Body of pancreas (tissue), 4 donors: Measurements from ENCODE around the gene ZNF730. TPM values are rescaled to one million over a fixed set of nuclear protein-coding genes. Genes with fewer than 3 reads are reported as not detected.

Experiments
- ATAC-seq: fragments of 150-250 bp; one replicate; pipeline ENCODE4 v1.9.1; 2016
- DNase-seq, 4 donors: peaks; one replicate each; pipeline ENCODE4 v3.0.0-alpha.2; 2019
- H3K27ac ChIP-seq, 4 donors: fragments of 200-600 bp; sonication (generic); 1 replicate in 3 of 4; 2 replicates in 1 of 4; pipeline versions ENCODE4 v1.5.1 to v1.6.1; 2016 to 2019; ENCODE audit warnings: mild to moderate bottlenecking in 1 of 4, mixed read lengths in 1 of 4, moderate library complexity in 1 of 4
- H3K27me3 ChIP-seq, 2 donors: fragments of 200-600 bp; sonication (generic); one replicate each; pipeline ENCODE4 v1.6.0; 2016; ENCODE audit warnings: mild to moderate bottlenecking in 1 of 2
- H3K36me3 ChIP-seq, 2 donors: fragments of 200-600 bp; sonication (generic); replicated peaks in 1 of 2; 2 replicates each; pipeline ENCODE4 v1.5.1; 2016; ENCODE audit warnings: low read depth in 2 of 2; ENCODE audit not compliant: insufficient read depth in 1 of 2
- H3K4me1 ChIP-seq: fragments of 200-600 bp; sonication (generic); one replicate; pipeline ENCODE4 v1.6.0; 2016
- H3K4me3 ChIP-seq, 2 donors: fragments of 200-600 bp; sonication (generic); 1 replicate in 1 of 2; 2 replicates in 1 of 2; pipeline ENCODE4 v1.5.1; 2016 to 2019
- H3K9me3 ChIP-seq, 3 donors: fragments of 200-600 bp; sonication (generic); 1 replicate in 2 of 3; 2 replicates in 1 of 3; pipeline ENCODE4 v1.5.1; 2016
- CTCF ChIP-seq, 7 experiments: fragments of 450-650 bp in 4 of 7; fragments of 200-600 bp in 3 of 7; sonication (generic) in 3 of 7; IDR thresholded peaks; one replicate each; pipeline ENCODE4 v1.5.1; 2016 to 2019; ENCODE audit warnings: antibody characterized with exemption in 7 of 7
- POLR2A ChIP-seq, 3 donors: fragments of 450-650 bp; IDR thresholded peaks; one replicate each; pipeline ENCODE4 v1.6.1; 2016; ENCODE audit warnings: antibody characterized with exemption in 3 of 3, mild to moderate bottlenecking in 2 of 3
- WGBS, 2 donors: methylation state at CpG; one replicate each; pipeline ENCODE4 v1.1.5; 2017; 5-methylcytosine and 5-hydroxymethylcytosine counted together
- intact Hi-C: fragments of 100-400 bp; cut with DNase I; formaldehyde crosslinking; loops from one replicate; pipeline ENCODE4 v1.15.1; 2023
- total RNA-seq, 2 donors: library from RNA; depleted of rRNA; stranded (reverse); fragments of >200 nt; gene quantifications; one replicate each; pipeline ENCODE4 v1.1.0, GENCODE V29; 2016

ZNF730 gene
- total RNA-seq, 2 donors from 2014 or later, result not detected

DNA sequence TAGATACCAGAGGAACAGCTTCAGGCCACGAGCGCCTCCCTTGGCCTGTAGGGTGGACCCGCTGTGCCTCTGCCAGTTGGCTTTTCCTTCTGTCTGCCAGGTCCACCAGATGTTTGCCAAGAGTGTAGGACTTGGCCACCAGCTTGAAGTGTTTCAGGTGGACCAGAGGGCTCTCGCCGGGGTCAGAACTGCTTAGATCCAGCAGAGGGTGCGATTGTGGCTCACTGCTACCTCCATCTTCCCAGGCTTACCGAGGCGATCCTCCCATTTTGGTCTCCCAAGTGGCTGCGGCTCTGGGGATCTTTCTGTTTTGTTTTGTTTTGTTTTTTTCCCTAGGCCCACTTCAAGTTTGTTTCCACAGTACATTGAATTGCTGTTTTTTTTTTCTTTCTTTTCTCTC is 23.0 kb upstream of the ZNF730 start:
- Histone ChIP-seq H3K36me3 (no peaks in the 10 kb centered on the region), H3K4me3 (no peak overlapping the region), H3K4me1 (no peaks in the 10 kb centered on the region), H3K9me3 (peaks cover 0 to 22% (median 0%) of the 10 kb centered on the region in 3 donors), H3K27ac (no peak overlapping the region), H3K27me3 (no peaks in the 10 kb centered on the region)
- TF ChIP-seq POLR2A (IDR thresholded peaks at IDR 0.05) (no peak), CTCF (IDR thresholded peaks at IDR 0.05) (no peak)
- ATAC-seq (no peak), DNase-seq (no peak)
- 89 to 97% methylated on average over 6 to 9 of the region's 9 CpGs for WGBS, 2 donors
- intact Hi-C loops, result no loop called here

GRCh38 chr19:23095418-23095817 is 21.4 kb upstream of the ZNF730 start:
- no peaks in the 10 kb centered on the region for H3K36me3 ChIP-seq
- intact Hi-C loops, result no loop called here
- no peak overlapping the region for H3K27ac ChIP-seq
- WGBS, 2 donors, result 57 to 69% methylated on average over 1 of the region's 1 CpG
- H3K4me3 ChIP-seq, result no peak overlapping the region
- H3K4me1 ChIP-seq, result no peaks in the 10 kb centered on the region
- DNase-seq (no peak), ATAC-seq (no peak)
- no peaks in the 10 kb centered on the region for H3K27me3 ChIP-seq
- peaks cover 0 to 20% (median 0%) of the 10 kb centered on the region in 3 donors for H3K9me3 ChIP-seq
- TF ChIP-seq CTCF (IDR thresholded peaks at IDR 0.05), result no peak
- no peak for TF ChIP-seq POLR2A (IDR thresholded peaks at IDR 0.05)

GRCh38 chr19:23098286-23098685 is 18.5 kb upstream of the ZNF730 start:
- ATAC-seq (no peak), DNase-seq (no peak)
- peaks cover 0 to 13% (median 0%) of the 10 kb centered on the region in 3 donors for H3K9me3 ChIP-seq
- intact Hi-C loops, result no loop called here
- H3K4me1 ChIP-seq, result no peaks in the 10 kb centered on the region
- H3K27me3 ChIP-seq, result no peaks in the 10 kb centered on the region
- whole genome bisulfite sequencing, 2 donors, result 70 to 72% methylated on average over 2 of the region's 2 CpGs
- no peak overlapping the region for H3K4me3 ChIP-seq
- TF ChIP-seq POLR2A (IDR thresholded peaks at IDR 0.05), result no peak
- TF ChIP-seq CTCF (IDR thresholded peaks at IDR 0.05), result no peak
- H3K36me3 ChIP-seq, result no peaks in the 10 kb centered on the region
- no peak overlapping the region for H3K27ac ChIP-seq

- Histone ChIP-seq H3K27me3 (no peaks in the 10 kb centered on the region), H3K9me3 (peaks cover 0 to 13% (median 0%) of the 10 kb centered on the region in 3 donors), H3K4me3 (no peak overlapping the region), H3K4me1 (no peaks in the 10 kb centered on the region), H3K27ac (no peak overlapping the region), H3K36me3 (no peaks in the 10 kb centered on the region)
- TF ChIP-seq POLR2A (IDR thresholded peaks at IDR 0.05), result no peak
- intact Hi-C loops, result no loop called here
- 72 to 86% methylated on average over 4 of the region's 4 CpGs for WGBS, 2 donors
- ATAC-seq (no peak), DNase-seq (no peak)
Observed at GRCh38 chr19:23098988-23099387, 17.8 kb upstream of the ZNF730 start.

DNA sequence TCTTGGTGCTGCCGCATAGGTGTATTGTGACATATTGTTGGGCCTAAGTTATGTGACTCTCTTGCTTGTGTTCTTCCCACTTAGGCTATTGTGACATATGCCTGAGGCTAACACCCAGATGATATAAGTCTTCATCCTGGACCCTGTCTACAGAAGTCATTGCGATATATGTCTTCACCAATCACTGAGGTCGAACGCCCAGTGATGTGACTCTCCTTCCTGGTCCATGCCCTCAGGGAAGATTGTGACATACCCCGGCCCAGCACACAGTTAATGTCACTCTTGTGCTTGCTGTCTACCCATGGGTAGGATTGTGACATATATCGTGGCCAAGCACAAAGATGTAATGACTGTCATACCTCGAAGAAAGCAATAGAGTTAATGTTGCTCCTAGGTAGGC is 16.9 kb upstream of the ZNF730 start:
- DNase-seq (no peak), ATAC-seq (no peak)
- TF ChIP-seq POLR2A (IDR thresholded peaks at IDR 0.05) (no peak), CTCF (IDR thresholded peaks at IDR 0.05) (no peak)

More for the DNA sequence above, 16.9 kb upstream of the ZNF730 start:
- Histone ChIP-seq H3K27me3 (no peaks in the 10 kb centered on the region), H3K4me1 (no peaks in the 10 kb centered on the region), H3K4me3 (no peak overlapping the region), H3K9me3 (peaks cover 0 to 13% (median 0%) of the 10 kb centered on the region in 3 donors), H3K27ac (no peak overlapping the region), H3K36me3 (no peaks in the 10 kb centered on the region)
- 90% methylated on average over 5 to 7 of the region's 7 CpGs for WGBS, 2 donors
- intact Hi-C loops, result no loop called here
